ENCODE results near the gene EPG5.
"Not testable (repeated sequence)": the region's sequence is repeated elsewhere in the genome, so short reads cannot be mapped to it uniquely, and the experiment has no call there.

Gene EPG5

GRCh38 chr18:45967007-45967706 is at the start of gene EPG5:
Gene EPG5, minus strand, starts transcription at chr18:45967329. Its CDS starts 90 bp downstream, at chr18:45967239.
- peak; percentile 92 to 97 for DNase-seq

DNA sequence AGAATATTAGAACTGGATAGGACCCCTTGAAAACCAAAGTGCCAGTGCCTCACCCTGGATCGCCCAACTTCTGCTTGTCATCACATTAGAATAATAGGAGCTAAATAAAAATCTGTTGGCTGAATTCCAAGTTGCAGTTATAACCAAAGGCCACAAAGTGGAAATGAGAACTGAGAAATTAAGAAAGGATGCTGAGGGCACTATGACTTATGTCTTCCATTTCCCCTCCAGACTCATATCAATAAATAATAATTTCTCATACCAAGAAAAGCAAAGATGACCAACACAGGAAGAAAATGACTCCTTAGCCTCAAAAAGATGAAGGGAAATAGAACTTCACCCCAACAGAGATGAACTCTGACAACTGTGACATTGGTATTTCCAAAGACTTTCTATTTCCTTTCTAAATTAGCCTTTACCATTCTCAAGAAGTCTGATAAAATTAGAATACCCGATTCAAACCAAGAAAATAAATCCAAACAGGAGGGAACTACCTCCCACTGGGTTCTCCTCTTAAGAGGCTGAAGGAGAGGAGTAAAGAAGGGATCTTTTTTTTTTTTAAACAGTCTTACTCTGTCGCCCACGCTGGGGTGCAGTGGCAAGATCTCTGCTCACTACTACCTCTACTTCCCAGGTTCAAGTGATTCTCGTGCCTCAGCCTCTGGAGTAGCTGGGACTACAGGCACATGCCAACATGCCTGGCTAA is 46.5 kb upstream of the EPG5 start:
- no peak for DNase-seq

DNA sequence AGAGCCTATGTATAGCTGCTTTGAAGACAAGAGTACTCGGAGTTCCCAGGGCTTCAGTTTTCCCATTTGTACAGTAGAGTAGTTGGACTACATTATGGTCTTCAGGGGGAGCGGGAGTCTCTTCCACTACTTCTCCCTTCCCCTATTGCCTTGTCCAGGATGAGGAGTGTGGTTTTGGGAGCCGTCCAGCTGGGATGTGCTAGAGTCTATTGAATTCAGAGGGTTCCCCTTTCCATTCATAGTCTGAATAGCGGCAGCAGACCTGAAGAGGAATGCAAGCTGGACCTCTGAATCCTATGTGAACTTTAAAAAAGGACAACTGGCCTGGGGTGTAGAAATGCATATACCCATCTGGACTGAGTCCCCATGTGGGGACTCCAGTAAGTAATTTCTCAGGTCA is 43.5 kb upstream of the EPG5 start:
- DNase-seq: no peak

DNA sequence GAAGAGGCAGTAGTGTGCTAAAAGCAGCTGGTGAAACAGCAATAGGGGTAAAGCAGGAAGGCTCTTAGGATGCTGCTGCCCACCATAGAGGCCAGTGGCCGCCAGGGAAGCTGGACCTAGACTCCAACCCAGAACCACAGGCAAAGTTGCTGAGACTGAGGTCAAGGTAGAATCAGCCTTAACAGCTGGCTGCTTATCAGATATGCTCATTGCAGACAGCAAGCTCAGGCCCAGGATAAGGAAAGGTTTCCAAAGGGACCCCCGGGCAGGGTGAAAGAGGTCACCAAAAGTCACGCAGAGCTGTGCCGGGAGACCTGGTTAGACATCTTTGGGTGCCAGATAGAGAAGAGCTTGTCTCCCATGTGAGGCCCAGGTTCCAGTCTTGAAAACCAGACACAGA is 42.9 kb upstream of the EPG5 start:
- no peak for DNase-seq

GRCh38 chr18:46009125-46009840 is 42.2 kb upstream of the EPG5 start:
- DNase-seq: no peak

DNA sequence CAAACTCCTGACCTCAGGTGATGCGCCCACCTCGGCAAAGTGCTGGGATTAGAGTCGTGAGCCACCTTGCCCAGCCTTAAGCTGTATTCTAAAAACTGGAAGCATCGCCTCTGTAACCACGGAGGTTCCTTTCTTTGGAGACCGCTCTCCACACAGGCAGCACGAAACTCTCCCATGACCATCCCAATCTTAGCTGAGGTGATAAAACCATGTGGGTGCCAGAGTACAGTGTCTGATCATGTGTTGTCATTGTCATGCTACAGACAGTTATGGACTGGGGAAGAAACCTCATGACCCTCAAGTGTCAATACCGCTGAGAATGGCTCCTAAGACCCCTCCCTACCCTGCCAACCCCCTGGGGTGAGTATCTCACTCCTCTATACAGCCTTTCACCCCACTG is 41.4 kb upstream of the EPG5 start:
- no peak for DNase-seq

DNA sequence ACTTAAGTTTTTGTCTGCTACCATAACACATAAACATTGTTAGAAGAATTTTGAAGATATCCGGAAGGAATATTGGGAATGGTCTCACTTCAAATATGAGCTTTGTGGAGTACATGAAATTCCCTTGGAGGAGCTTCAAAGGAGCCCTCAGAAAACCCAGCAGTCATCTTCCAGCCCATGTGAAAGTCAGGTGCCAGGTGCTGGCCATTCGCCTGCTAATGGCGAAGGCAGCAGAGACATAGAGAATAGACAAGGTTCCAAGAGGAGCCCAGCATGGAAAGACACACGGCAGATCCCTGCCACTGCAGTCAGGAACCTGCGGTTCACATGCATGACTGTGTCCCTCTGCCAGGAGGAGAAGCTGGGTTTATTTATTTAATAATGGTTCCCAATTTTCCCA is 40.0 kb upstream of the EPG5 start:
- no peak for DNase-seq

DNA sequence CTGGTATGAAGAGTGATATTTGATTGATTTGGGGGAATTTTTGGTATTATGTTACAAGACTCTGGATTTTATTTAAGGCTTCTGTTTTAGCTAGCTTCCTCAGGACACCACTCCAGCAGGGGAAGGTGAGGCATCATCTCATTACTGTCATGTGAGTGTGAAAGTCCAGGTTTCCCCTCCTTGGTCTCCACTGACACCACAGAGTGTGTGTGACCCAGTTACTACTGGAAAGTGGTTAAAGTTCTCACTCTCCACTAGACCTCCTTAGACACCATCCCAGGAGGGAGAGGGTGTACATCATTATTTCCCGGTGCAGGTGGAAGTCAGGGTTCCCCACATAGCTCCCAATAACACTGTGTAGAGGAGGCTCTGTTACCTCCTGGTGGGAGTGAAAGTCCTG is 35.8 kb upstream of the EPG5 start:
- DNase-seq: no peak

DNA sequence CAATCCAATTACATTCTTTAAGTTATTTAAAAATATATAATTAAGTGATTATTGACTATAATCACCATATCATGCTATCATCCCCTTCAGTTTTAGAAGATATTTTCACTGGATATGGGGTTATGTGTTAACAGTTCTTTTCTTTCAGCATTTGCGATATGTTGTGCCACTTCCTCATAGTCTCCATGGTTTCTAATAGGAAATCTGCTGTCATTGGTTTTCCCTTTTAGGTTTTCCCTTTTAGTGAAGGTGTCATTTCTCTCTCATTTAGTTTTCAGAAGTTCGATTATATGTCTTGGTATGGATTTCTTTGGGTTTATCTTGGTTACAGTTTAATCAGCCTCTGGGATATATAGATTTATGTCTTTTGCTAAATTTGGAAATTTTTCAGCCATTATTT is 34.8 kb upstream of the EPG5 start:
- no peak for DNase-seq

DNA sequence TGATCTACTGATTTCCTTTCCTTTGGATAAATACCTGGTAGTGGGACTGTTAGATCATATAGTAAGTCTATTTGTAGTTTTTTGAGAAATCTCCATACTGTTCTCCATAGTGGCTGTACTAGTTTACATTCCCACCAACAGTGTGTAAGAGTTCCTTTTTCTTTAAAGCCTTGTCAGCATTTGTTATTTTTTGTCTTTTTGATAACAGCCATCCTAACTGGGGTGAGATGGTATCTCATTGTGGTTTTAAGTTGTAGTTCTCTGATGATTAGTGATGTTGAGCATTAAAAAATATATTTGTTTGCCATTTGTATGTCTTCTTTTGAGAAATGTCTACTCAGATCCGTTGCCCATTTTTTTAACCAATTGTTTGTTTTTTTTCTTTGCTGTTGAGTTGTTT is 33.9 kb upstream of the EPG5 start:
- no peak for DNase-seq

- no peak for DNase-seq
Observed at GRCh38 chr18:45999536-45999935, 32.4 kb upstream of the EPG5 start.

GRCh38 chr18:45998244-45998643 is 31.1 kb upstream of the EPG5 start:
- DNase-seq: no peak

- DNase-seq: no peak
Observed at GRCh38 chr18:45997700-45998151, 30.6 kb upstream of the EPG5 start.

- DNase-seq: no peak
Observed at GRCh38 chr18:45995461-45995860, 28.3 kb upstream of the EPG5 start.

- no peak for DNase-seq
Observed at GRCh38 chr18:45993438-45993837, 26.3 kb upstream of the EPG5 start.

GRCh38 chr18:45992527-45992926 is 25.4 kb upstream of the EPG5 start:
- DNase-seq: not testable (repeated sequence)

- no peak for DNase-seq
Observed at GRCh38 chr18:45991788-45992187, 24.7 kb upstream of the EPG5 start.

- no peak for DNase-seq
Observed at GRCh38 chr18:45984546-45985235, 17.6 kb upstream of the EPG5 start.

DNA sequence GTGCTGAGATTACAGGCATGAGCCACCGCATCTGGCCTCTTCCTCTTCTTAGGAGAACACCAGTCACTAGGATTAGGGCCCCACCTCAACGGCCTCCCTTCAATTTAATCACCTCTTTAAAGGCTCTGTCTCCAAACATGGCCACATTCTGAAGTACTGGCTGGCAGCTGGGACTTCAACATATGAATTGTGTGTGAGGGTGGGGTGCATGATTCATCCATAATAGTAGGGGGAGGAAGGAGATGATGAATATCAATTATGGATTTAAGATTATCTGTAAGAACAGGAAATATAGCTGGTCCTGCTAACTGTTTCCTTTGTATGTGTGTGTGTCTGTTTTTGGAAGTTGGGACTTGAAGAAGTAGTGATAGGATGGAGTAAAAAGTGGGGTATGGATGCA is 14.7 kb upstream of the EPG5 start:
- no peak for DNase-seq

DNA sequence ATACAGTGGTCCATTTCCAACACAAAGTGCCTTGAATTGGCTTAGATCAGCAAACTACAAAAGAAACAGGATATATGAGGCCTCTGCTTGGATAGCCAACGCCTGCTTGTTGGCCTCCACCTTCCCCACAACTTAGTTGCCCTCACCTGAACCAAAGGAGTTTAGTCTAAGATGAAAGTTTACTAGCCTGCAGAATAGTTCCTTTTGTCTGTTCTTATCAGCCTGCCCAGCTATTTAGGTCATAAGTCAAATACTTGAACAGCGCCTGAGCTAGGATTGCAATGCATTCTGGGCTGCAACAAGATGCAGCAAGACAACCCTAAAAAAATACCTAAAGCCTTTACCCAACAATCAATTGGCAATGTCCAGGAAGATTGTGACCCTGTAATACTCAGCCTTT is 13.1 kb upstream of the EPG5 start:
- no peak for DNase-seq

DNA sequence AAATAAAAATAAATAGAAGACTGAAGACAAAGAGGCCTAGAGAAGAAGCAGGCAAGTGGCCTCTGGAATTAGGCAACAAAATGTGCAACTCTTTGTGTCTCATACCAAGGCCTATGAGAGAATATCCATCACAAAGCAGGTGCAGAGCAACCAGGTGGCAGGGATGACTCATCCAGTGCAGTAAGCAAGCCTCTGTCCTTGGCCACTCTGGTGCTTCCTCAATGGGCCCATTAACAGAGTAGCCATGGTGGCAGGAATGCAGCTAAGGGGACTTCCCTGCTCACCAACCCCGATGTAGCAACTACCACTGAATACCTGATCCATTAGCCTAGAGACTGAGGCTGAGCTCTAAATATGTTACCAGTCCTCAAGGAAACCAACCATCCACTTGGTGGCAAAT is 11.0 kb upstream of the EPG5 start:
- no peak for DNase-seq

DNA sequence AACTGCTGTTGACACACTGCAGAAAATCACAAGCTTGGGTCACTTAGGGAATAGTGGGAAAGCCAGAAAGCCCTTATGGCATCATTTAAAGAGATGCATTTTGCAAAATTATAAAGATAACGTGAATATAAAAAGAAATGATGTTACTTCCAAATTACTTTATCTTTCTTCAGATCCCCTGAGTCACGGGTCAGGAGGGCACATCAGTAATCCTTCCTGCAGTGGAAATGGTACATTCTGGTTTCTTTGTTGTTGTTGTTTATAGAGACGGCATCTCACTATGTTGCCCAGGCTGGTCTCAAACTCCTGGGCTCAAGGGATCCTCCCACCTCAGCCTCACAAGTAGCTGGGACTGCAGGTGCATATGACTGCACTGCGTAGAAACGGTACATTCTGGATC is 9.8 kb upstream of the EPG5 start:
- DNase-seq: no peak

DNA sequence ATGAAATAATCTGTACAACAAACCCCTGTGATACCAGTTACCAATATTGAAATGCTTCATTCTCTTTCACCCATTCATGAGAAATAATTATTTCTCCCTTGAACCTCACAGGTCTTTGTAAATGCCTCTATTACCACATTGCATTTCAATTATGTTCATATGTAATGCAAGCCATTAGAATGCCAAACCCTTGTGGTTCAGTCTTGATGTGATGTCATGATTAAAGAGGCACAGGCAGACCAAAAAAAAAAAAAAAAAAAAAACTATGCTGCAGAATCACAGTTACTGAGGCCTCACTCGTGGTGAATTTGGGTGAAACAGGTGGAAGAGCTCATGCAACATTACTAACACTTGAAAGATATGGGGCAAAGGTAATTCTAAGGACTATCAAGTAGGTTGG is 9.4 kb upstream of the EPG5 start:
- DNase-seq: no peak
